HL-60 (cell line): ENCODE data around the gene ALG6.

Source experiments
- DNase-seq, 2 experiments: peaks; one replicate each; pipeline ENCODE4 v3.0.0-alpha.2; 2010 to 2020; ENCODE audit warnings: low read depth in 1 of 2, low spot score in 1 of 2
- H3K27ac ChIP-seq: fragments of 250-450 bp; sonication (Bioruptor Pico); replicated peaks from 2 replicates; pipeline ENCODE4 v1.5.1; 2020; ENCODE audit warnings: mild to moderate bottlenecking, moderate library complexity
- H3K27me3 ChIP-seq: fragments of 250-450 bp; sonication (Bioruptor Pico); 2 replicates; pipeline ENCODE4 v1.5.1; 2021; ENCODE audit warnings: mild to moderate bottlenecking, moderate library complexity; ENCODE audit not compliant: insufficient read depth, poor library complexity, severe bottlenecking
- H3K4me3 ChIP-seq: replicated peaks from 2 replicates; pipeline ENCODE4 v1.5.1; 2011; ENCODE audit warnings: mild to moderate bottlenecking, control low read depth, low read length; ENCODE audit not compliant: insufficient read depth
- CTCF ChIP-seq: IDR thresholded peaks from one replicate; pipeline ENCODE4 v1.5.1; 2011; ENCODE audit warnings: low read length, control low read depth, inconsistent platforms; ENCODE audit not compliant: insufficient read depth
- GABPA ChIP-seq: IDR thresholded peaks from 2 replicates; pipeline ENCODE4 v1.6.1; 2012; ENCODE audit warnings: low read depth
- POLR2AphosphoS5 ChIP-seq: IDR thresholded peaks from 2 replicates; pipeline ENCODE4 v1.6.1; 2012; ENCODE audit warnings: low read depth
- REST ChIP-seq: IDR thresholded peaks from 2 replicates; pipeline ENCODE4 v1.6.1; 2012; ENCODE audit warnings: low read depth; ENCODE audit not compliant: insufficient replicate concordance
- SPI1 ChIP-seq: IDR thresholded peaks from 2 replicates; pipeline ENCODE4 v1.6.1; 2012; ENCODE audit warnings: low read depth, mild to moderate bottlenecking, borderline replicate concordance

Gene ALG6

GRCh38 chr1:63442141-63442475, 74.7 kb downstream of the ALG6 start:
- DNase-seq = no peak
- no peak overlapping the region for H3K27ac ChIP-seq
- no peak overlapping the region for H3K4me3 ChIP-seq
- H3K27me3 ChIP-seq = no peaks in the 10 kb centered on the region
- TF ChIP-seq REST (no peak), CTCF (no peak), POLR2AphosphoS5 (no peak), SPI1 (no peak), GABPA (no peak)

DNA sequence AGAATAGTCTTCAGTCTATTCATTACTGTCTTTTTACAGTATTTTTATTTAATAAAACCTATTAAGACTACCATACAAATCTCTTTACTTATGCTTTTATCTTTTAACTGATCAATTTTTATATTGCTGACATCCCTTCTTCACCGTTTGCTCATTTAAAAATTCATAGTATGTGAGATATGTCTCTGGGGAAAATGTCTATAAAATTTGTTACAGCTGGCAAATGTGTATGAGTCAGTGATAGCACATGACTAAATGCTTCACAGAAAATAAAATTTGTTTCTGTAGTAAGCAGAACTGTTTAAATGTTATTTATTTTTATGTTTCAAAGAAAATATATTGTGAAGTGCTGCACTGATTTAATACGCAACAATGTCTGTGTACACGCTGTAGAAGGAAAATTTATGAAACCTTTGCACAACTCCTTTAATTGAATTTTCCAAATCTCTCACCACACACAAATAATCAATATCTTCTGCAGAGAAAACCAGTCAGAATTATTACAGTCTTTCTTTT, 81.4 kb downstream of the ALG6 start:
- no peak for DNase-seq
- H3K27ac ChIP-seq = no peak overlapping the region
- no peak for TF ChIP-seq POLR2AphosphoS5
- no peak for TF ChIP-seq CTCF
- TF ChIP-seq SPI1 = no peak
- TF ChIP-seq GABPA = no peak
- no peak for TF ChIP-seq REST

DNA sequence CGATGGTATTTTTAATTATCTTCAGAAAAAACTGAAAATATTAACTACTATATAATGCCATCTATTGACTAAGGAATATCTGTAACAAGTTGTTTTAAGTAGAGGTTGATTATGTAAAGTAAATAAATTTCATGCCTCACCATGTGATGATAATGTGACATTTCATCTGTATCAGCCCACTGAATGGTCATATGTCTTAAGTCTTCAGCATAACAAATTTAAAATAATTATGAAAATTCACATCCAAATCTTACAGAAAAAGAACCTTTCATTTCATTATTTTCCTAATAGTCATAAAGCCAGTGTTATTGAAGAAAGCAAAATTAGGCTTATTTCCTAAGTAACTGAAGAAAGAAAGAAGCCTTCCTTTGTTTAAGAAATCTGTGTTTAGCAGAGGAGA, 83.0 kb downstream of the ALG6 start:
- no peak for DNase-seq
- Histone ChIP-seq H3K27ac (no peak overlapping the region), H3K27me3 (no peaks in the 10 kb centered on the region), H3K4me3 (no peak overlapping the region)
- no peak for TF ChIP-seq SPI1
- TF ChIP-seq GABPA = no peak
- TF ChIP-seq CTCF = no peak
- TF ChIP-seq REST = no peak
- TF ChIP-seq POLR2AphosphoS5 = no peak

More for the DNA sequence above, 81.4 kb downstream of the ALG6 start:
- Histone ChIP-seq H3K27me3 (no peaks in the 10 kb centered on the region), H3K4me3 (no peak overlapping the region)
